SHP77 treated with DMSO at 0.1 percent for 48 hours (cell line): ENCODE measurements around the gene POP4.
"Not testable (repeated sequence)": the region's sequence is repeated elsewhere in the genome, so short reads cannot be mapped to it uniquely, and the experiment has no call there.

Experiments
- DNase-seq: peaks from one replicate; lab custom pipeline; 2025; lab: John Stamatoyannopoulos, UW

The POP4 gene

GRCh38 chr19:29612121-29612520, 6.0 kb downstream of the POP4 start:
- no peak for DNase-seq

GRCh38 chr19:29612801-29613595, 6.9 kb downstream of the POP4 start:
- no peak for DNase-seq

GRCh38 chr19:29614046-29614445, 8.0 kb downstream of the POP4 start:
- no peak for DNase-seq

GRCh38 chr19:29614780-29615179, 8.7 kb downstream of the POP4 start:
- DNase-seq = no peak

GRCh38 chr19:29615891-29616425, 9.9 kb downstream of the POP4 start:
- DNase-seq = no peak

GRCh38 chr19:29616541-29616940, 10.5 kb downstream of the POP4 start:
- no peak for DNase-seq

GRCh38 chr19:29617366-29618266, 11.5 kb downstream of the POP4 start:
- DNase-seq = no peak

GRCh38 chr19:29618434-29618833, 12.4 kb downstream of the POP4 start:
- DNase-seq = no peak

- DNase-seq = no peak
These were observed 12.8 kb downstream of the POP4 start for GRCh38 chr19:29618871-29619270.

GRCh38 chr19:29620931-29621351, 14.9 kb downstream of the POP4 start:
- DNase-seq = no peak

GRCh38 chr19:29622166-29623070, 16.3 kb downstream of the POP4 start:
- DNase-seq = no peak

- no peak for DNase-seq
These were observed 17.8 kb downstream of the POP4 start for GRCh38 chr19:29623726-29624488.

GRCh38 chr19:29624489-29625185, 18.6 kb downstream of the POP4 start:
- no peak for DNase-seq

- DNase-seq = no peak
These were observed 19.1 kb downstream of the POP4 start for GRCh38 chr19:29625186-29625651.

GRCh38 chr19:29626386-29626785, 20.3 kb downstream of the POP4 start:
- DNase-seq = no peak

- not testable (repeated sequence) for DNase-seq
These were observed 20.7 kb downstream of the POP4 start for GRCh38 chr19:29626832-29627231.

GRCh38 chr19:29628661-29629385, 22.7 kb downstream of the POP4 start:
- no peak for DNase-seq

- no peak for DNase-seq
These were observed 23.9 kb downstream of the POP4 start for GRCh38 chr19:29629836-29630534.

- no peak for DNase-seq
These were observed 24.6 kb downstream of the POP4 start for GRCh38 chr19:29630655-29631054.
